Body of pancreas (tissue), 4 donors: Measurements from ENCODE around the gene KCNC1.

Source experiments
- POLR2A ChIP-seq, 3 donors: fragments of 450-650 bp; IDR thresholded peaks; one replicate each; pipeline ENCODE4 v1.6.1; 2016; ENCODE audit warnings: antibody characterized with exemption in 3 of 3, mild to moderate bottlenecking in 2 of 3
- TF ChIP-seq, protein P1 (sequence below), 7 experiments: fragments of 450-650 bp in 4 of 7; fragments of 200-600 bp in 3 of 7; sonication (generic) in 3 of 7; IDR thresholded peaks; one replicate each; pipeline ENCODE4 v1.5.1; 2016 to 2019; ENCODE audit warnings: antibody characterized with exemption in 7 of 7

DNA sequence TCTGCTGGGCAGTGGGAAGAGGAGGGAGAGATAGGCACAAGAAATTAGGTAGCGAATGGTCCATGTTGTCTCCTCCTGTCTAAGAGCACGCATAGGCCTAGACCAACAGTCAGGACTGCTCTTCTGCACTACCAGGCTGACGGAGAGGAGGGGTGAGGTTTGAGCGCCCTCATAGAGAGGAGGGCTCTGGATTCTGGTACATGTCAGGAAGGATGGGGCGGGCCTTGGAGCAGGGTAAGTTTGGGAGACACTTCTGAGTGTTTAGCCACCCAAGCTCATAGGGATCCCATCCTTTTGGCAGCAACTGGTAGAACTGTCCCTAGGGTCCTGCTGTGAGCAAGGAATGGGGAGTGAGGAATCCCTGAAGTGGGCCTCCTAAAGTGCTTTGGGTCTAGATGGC is 60.4 kb downstream of the KCNC1 start:
- TF ChIP-seq, protein P1, sequence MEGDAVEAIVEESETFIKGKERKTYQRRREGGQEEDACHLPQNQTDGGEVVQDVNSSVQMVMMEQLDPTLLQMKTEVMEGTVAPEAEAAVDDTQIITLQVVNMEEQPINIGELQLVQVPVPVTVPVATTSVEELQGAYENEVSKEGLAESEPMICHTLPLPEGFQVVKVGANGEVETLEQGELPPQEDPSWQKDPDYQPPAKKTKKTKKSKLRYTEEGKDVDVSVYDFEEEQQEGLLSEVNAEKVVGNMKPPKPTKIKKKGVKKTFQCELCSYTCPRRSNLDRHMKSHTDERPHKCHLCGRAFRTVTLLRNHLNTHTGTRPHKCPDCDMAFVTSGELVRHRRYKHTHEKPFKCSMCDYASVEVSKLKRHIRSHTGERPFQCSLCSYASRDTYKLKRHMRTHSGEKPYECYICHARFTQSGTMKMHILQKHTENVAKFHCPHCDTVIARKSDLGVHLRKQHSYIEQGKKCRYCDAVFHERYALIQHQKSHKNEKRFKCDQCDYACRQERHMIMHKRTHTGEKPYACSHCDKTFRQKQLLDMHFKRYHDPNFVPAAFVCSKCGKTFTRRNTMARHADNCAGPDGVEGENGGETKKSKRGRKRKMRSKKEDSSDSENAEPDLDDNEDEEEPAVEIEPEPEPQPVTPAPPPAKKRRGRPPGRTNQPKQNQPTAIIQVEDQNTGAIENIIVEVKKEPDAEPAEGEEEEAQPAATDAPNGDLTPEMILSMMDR (IDR thresholded peaks at IDR 0.05), result no peak
- no peak for TF ChIP-seq POLR2A (IDR thresholded peaks at IDR 0.05)
